Measurements from ENCODE around the gene XPR1. TPM values are rescaled to one million over a fixed set of nuclear protein-coding genes. Genes with fewer than 3 reads are reported as not detected.
A peak's percentile ranks its signal among the peaks of the same experiment; 100 is the strongest.

The XPR1 gene
- total and polyA plus RNA-seq, 2 of the 8 experiments (the other 6 are each of a cell fraction or from before 2014, with no cell fraction given) = 28.6 to 43.9 TPM

DNA sequence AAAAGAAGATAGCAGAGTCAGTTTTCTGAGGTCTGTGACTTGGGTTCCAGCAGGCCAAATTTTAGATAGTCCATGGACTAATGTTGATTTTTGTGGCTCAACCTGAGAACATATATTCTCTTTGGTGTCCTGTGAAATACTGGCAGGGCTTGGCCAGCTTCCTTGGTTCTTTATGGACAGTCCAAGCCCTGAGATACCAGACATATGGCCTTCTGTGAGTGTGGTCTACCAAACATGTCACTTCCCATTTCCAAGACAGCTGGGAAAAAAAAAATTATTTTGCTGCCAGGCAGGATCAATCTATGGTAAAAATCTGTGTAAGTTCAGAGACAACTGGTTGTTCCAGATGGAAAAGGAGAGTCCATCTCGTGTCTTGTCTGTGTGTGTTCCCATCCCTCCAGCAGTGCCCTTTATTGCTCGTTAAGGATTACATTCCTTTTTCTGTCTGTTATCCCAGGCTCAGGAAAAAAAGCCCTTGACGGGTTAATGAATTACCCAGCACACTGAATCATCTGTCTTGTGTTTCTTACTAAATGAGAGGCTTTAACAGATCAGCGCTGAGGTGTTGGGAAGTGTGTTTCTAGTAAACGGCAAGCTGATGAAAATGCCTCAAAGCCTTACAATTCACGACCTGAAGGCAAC lies 33.4 kb upstream of the XPR1 start:
- H3K36me3 ChIP-seq (ENCODE audit: control insufficient read depth in 2 of 4, insufficient read depth in 4 of 4, low read length in 3 of 4) = no peaks in the 10 kb centered on the region
- no peak overlapping the region for H3K56ac ChIP-seq (replicated peaks; ENCODE audit: insufficient read length, low read depth, low read length)
- H2BK12ac ChIP-seq (ENCODE audit: low read depth, low read length) = no peak overlapping the region
- no peak overlapping the region for H3K4me2 ChIP-seq (ENCODE audit: insufficient read depth in 1 of 2, low read depth in 2 of 2, low read length in 2 of 2)
- 71% methylated on average over 6 of the region's 6 CpGs; no CpG with 5 or more reads in 1 of the 2 experiments for WGBS, 2 experiments (ENCODE audit: extremely low coverage in 1 of 2, insufficient coverage in 1 of 2, insufficient read length in 1 of 2, insufficient replicate concordance in 2 of 2, low coverage in 1 of 2, low lambda C conversion rate in 2 of 2, missing lambda C conversion rate in 1 of 2)
- H2BK20ac ChIP-seq (ENCODE audit: low read length) = no peak overlapping the region
- H3K4me1 ChIP-seq (replicated peaks in 1 of 4; ENCODE audit: control insufficient read depth in 3 of 4, insufficient read depth in 4 of 4, low read length in 3 of 4) = no peaks in the 10 kb centered on the region; a peak in 1 of 7 replicates
- H3K9ac ChIP-seq (replicated peaks in 1 of 4; ENCODE audit: extremely low read depth in 1 of 4, low read depth in 3 of 4, low read length in 3 of 4) = no peak overlapping the region
- H3K79me1 ChIP-seq (ENCODE audit: low read depth, low read length) = no peaks in the 10 kb centered on the region
- H4K20me1 ChIP-seq (replicated peaks in 1 of 2; ENCODE audit: control insufficient read depth in 1 of 2, insufficient read depth in 2 of 2, low read length in 2 of 2) = no peaks in the 10 kb centered on the region
- no peak overlapping the region for H3K27ac ChIP-seq (ENCODE audit: low read depth, low read length)
- no peak overlapping the region for H2BK120ac ChIP-seq (replicated peaks; ENCODE audit: low read depth, low read length)
- DNase-seq (ENCODE audit: low read depth in 1 of 2, low spot score in 2 of 2) (no peak), FAIRE-seq (no peak)
- CTCF ChIA-PET (ENCODE audit: partially characterized antibody) = no interaction called here
- H3K9me3 ChIP-seq (ENCODE audit: insufficient read depth in 2 of 2, low read depth in 1 of 2, low read length in 1 of 2) = no peaks in the 10 kb centered on the region
- H4K8ac ChIP-seq (ENCODE audit: extremely low read depth, insufficient read depth, low read length) = no peak overlapping the region
- no peaks in the 10 kb centered on the region for H3K23me2 ChIP-seq (ENCODE audit: low read depth, low read length)
- H3K27me3 ChIP-seq (replicated peaks in 1 of 4; ENCODE audit: control insufficient read depth in 3 of 4, extremely low read depth in 1 of 4, insufficient read depth in 3 of 4, low read length in 3 of 4) = no peaks in the 10 kb centered on the region; a peak in 1 of 7 replicates
- POLR2A ChIA-PET (ENCODE audit: partially characterized antibody) = no interaction called here
- H3K79me2 ChIP-seq (ENCODE audit: control insufficient read depth in 1 of 2, insufficient read depth in 2 of 2, low read length in 2 of 2) = no peaks in the 10 kb centered on the region
- H3K4ac ChIP-seq (replicated peaks; ENCODE audit: insufficient read length, low read depth, low read length) = no peak overlapping the region
- no peak overlapping the region for H4K91ac ChIP-seq (replicated peaks; ENCODE audit: insufficient read length, low read length)
- no peak overlapping the region for H3K18ac ChIP-seq (ENCODE audit: extremely low read depth, low read length)
- H2AFZ ChIP-seq (ENCODE audit: low read length) = peak overlapping the region; percentile 26; the same call in 1 of the 2 replicates
- no peak overlapping the region for H2AK5ac ChIP-seq (ENCODE audit: low read depth, low read length)
- H2BK15ac ChIP-seq (ENCODE audit: low read length) = no peak overlapping the region
- H4K5ac ChIP-seq (ENCODE audit: insufficient read length, low read depth, low read length) = no peak overlapping the region
- no peak overlapping the region for H2BK5ac ChIP-seq (ENCODE audit: low read depth, low read length)
- no peak overlapping the region for H3K14ac ChIP-seq (ENCODE audit: insufficient read length)
- H3K23ac ChIP-seq (ENCODE audit: insufficient read length) = no peak overlapping the region
- H3K4me3 ChIP-seq (ENCODE audit: extremely low read depth in 1 of 4, insufficient read depth in 2 of 4, low read depth in 3 of 4, low read length in 4 of 4) = no peak overlapping the region
- TF ChIP-seq CTBP2 (IDR thresholded peaks at IDR 0.05; ENCODE audit: borderline replicate concordance, insufficient read depth, insufficient read length, low read length) = no peak
- TF ChIP-seq, protein P1, sequence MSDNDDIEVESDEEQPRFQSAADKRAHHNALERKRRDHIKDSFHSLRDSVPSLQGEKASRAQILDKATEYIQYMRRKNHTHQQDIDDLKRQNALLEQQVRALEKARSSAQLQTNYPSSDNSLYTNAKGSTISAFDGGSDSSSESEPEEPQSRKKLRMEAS (IDR thresholded peaks at IDR 0.05) = no peak
- TF ChIP-seq POU5F1 (IDR thresholded peaks at IDR 0.05; ENCODE audit: low read depth, low read length) = no peak
- TF ChIP-seq RBBP5 (IDR thresholded peaks at IDR 0.05; ENCODE audit: borderline replicate concordance, low read depth, low read length) = no peak
- no peak for TF ChIP-seq CHD2 (IDR thresholded peaks at IDR 0.05; ENCODE audit: low read length)
- TF ChIP-seq SIN3A (conservative IDR thresholded peaks at IDR 0.05 in 1 of 2, IDR thresholded peaks at IDR 0.05 in 1 of 2; ENCODE audit: low read depth in 1 of 2, low read length in 2 of 2) = no peak
- TF ChIP-seq RFX5 (IDR thresholded peaks at IDR 0.05; ENCODE audit: borderline replicate concordance, low read depth, low read length) = no peak
- no peak for TF ChIP-seq BRCA1 (IDR thresholded peaks at IDR 0.05; ENCODE audit: low read depth, low read length)
- TF ChIP-seq BACH1 (IDR thresholded peaks at IDR 0.05; ENCODE audit: low read length) = no peak
- no peak for TF ChIP-seq SP2 (IDR thresholded peaks at IDR 0.05; ENCODE audit: low read length)
- no peak for TF ChIP-seq CEBPB (IDR thresholded peaks at IDR 0.05; ENCODE audit: low read depth, low read length)
- TF ChIP-seq HDAC2 (IDR thresholded peaks at IDR 0.05; ENCODE audit: borderline replicate concordance in 1 of 2, low read depth in 2 of 2, low read length in 2 of 2) = no peak
- no peak for TF ChIP-seq SP4 (IDR thresholded peaks at IDR 0.05; ENCODE audit: low read length)
- no peak for TF ChIP-seq GABPA (IDR thresholded peaks at IDR 0.05; ENCODE audit: borderline replicate concordance, insufficient read depth, low read length)

Measured in H1 (cell line).